SIG-M5 treated with dmso at 0.1 percent for 504 hours (cell line): ENCODE data around the gene WARS2.
A peak's percentile ranks its signal among the peaks of the same experiment; 100 is the strongest.
"Not testable (repeated sequence)": the region's sequence is repeated elsewhere in the genome, so short reads cannot be mapped to it uniquely, and the experiment has no call there.

Experiments
- DNase-seq: peaks from one replicate; lab custom pipeline; 2025; ENCODE audit not compliant: unreplicated experiment; lab: John Stamatoyannopoulos, UW

The WARS2 gene

GRCh38 chr1:119141020-119141424 is 569 bp upstream of the WARS2 start:
- DNase-seq, result no peak

DNA sequence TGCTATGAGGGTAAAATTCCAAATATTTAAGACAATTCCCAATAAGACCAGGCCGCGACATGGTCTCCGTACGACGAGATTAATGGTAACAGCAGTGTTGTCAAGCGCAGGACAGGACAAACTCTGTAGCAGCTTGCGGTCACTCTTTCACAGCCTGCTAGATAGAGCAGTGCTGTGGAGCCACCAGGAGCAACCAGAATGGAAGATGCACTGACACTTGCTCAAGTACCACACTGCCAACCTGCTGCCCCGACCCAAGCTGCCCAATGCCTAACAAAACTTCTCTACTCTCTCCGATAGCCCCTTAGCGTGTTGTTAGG is 636 bp downstream of the WARS2 start:
- DNase-seq, result peak; percentile 62

DNA sequence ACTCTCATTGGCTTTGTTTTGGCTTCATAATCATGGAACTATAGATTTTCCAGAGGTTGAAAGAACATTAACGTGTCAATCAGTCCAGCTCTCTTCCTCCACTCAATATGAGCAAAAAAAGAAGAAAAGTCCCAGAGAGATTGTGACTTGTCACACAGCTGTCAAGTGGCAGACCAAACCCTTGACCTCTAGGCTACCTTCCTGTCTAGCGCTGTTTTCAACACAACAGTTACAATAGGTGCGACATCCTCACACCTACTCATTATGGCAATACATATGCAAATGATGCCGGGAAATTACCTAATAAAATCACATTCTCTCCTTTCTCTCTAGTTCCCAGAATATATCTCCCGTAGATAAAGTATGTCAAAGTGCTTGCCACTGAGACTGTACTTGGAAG is 1.1 kb downstream of the WARS2 start:
- DNase-seq, result no peak

DNA sequence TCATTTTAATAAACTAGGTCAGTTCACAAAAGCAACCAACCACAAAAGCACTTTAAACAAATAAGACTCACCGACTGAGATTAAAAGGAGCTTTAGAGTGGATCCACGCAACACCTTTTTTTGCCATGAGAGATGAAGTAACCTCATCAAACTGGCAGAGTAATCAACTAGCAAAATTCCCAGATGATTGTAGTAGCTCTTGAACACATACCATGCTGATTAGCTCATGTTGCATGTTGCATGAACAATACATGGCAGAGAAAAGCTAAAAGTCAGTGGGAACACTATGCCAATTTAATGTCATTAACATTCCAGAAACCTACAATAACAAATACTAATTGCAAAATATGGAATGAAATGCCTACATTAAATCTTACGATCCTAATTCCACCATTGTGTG is 4.1 kb downstream of the WARS2 start:
- no peak for DNase-seq

GRCh38 chr1:119133987-119134386 is 6.5 kb downstream of the WARS2 start:
- DNase-seq, result no peak

GRCh38 chr1:119132179-119132578 is 8.3 kb downstream of the WARS2 start:
- DNase-seq, result no peak

DNA sequence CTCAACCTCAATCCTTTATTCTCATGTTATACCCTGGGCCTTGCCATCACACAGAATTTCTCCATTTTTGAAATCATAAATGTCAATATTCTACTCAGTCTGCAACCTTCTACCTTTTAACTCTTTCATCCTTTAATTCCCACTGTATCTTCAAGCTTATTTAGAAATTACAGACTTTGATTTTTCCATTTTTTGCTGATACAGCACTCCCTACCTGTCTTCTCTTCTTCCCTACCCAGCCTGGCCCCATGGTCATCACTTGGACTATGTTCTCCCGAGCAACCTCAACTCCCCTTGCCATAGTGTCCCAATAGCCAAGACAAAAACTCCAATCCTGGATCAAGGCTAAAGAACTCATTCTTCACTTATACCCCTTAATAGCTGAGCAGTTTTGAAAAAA is 14.6 kb downstream of the WARS2 start:
- DNase-seq, result no peak

GRCh38 chr1:119124764-119125163 is 15.7 kb downstream of the WARS2 start:
- no peak for DNase-seq

DNA sequence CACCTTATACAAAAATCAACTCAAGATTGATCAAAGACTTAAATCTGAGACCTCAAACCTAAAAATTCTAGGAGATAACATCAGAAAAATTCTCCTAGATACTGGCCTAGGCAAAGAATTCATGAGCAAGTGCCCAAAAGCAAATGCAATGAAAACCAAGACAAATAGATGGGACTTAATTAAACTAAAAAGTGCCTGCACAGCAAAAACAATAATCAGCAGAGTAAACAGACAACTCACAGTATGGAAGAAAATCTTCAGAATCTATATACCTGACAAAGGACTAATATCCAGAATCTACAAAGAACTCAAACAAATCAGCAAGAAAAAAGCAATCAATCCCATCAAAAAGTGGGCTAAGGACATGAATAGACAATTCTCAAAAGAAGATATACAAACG is 18.6 kb downstream of the WARS2 start:
- not testable (repeated sequence) for DNase-seq

DNA sequence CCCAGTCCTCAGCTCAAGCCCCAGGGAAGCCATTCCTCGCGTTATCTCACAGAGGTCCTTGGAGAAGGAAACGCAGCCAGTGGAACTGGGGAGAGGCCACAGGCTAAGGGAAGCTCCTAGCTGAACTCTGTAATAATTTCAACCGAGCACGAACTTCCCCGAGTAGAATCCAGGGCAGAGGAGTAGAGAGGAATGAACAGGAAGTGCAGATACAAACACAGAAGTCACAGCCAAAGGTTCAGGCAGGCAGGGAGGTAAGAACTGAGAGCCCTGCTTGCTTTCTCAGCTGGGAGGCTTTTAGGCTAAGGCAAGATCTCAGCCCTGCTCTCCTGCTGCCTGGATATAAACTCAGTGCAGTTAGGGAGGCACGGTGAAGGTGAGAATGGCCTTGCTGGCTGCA is 23.7 kb downstream of the WARS2 start:
- no peak for DNase-seq

DNA sequence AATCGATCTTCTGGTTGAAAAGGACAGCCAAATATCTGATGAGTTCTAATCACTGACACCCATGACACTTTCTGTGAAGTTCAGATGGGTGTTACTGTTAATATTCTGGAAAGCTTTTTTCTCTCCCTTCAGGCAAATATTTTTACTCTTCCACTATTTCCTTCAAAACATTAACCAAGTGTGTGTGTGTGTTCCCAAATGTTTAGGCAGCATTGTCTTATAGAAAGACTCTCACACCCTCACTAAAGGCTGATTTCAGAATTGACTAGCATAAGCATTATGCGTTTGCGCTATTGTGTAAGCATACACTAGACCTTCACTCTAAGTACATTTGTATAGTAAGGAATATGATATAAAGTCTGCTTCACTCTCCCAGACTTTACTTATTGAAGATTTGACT is 24.7 kb downstream of the WARS2 start:
- no peak for DNase-seq

DNA sequence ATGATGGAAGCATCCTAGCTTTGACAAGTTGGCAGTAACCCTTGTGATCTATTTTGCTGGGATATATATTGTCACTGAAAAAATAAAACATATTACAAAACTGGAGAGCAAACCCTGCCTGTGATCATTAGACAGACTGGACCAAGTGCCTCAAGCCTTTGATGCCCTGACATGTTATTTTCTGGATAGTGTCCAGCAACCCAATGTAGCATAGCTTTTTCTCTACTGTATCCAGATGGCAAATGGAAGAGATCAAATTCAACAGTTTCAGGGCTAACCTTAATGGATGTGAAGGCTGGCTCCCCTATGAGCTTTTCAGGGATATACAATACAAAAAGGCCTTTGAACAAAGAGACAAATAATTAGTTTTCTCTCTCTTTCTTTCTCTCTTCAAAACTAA is 25.1 kb downstream of the WARS2 start:
- DNase-seq, result no peak

DNA sequence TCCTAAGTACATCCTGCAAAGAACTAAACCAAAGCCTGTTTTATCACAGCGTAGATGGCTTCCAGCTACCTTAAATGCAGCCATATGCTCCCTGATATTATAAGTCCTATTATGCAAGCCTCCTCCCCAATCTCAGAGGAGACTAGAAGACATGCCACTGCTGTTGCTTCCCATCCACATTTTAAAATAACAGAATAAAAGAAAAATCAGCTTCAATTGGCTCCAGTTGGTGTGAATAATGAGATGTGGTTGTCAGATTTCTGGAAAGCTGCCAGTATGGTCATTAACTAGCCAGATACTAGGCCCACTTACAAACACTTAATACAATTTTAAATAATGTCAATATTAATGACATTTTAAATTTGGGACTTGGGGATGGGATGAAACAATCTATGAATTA is 25.7 kb downstream of the WARS2 start:
- DNase-seq, result no peak

DNA sequence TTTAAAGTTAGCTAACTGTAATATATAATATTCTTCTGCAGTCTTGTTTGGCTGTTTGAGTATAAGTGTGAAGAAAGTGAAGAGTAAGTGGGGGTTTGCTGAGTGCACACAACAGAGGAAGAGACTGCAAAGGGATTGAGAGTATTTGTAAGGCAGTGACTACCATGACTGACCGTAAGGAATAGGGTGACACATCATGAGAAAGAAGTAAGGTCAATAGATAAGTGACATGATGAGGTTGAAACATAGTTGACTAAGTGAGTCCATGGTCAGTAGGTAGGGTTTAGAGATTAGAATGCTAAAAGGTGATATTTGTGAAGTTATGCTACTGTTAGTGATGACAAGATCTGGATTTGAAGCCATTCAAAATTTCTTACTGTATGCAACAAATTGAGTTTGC is 27.7 kb downstream of the WARS2 start:
- no peak for DNase-seq

- no peak for DNase-seq
Observed at GRCh38 chr1:119112244-119112643, 28.2 kb downstream of the WARS2 start.

DNA sequence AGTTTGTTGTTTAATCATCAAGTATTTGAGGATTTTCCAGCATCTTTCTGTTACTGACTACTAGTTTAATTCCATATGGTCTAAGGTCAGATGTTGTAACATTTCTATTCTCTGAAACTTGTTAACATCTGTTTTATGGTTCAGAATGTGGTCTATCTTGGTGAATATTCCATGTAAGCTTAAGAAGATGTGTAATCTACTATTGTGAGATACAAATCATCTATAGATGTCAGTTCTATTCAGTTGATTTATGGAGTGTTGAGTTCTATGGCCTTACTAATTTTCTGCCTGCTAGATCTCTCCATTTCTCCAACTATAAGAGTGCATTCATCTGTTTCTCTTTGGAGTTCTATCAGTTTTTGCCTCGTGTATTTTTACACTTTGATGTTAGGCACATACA is 31.5 kb downstream of the WARS2 start:
- DNase-seq, result no peak

DNA sequence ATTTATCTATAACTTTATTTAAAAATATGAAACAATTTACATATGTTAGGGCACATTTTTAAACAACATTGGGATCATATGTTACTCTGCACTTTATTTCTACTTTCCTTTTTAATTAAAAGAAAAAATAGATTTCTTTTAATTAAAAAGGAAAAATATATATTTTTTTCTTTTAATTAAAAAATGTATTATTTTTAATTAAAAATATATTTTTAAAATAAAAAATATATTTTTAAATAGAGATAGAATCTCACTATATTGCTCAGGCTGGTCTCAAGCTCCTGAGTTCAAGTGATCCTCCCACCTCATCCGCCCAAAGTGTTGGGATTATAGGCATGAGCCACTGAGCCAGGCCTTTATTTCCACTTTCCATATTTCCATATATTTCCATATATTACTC is 36.7 kb downstream of the WARS2 start:
- no peak for DNase-seq

GRCh38 chr1:119102051-119102450 is 38.4 kb downstream of the WARS2 start:
- no peak for DNase-seq

GRCh38 chr1:119101563-119101962 is 38.9 kb downstream of the WARS2 start:
- DNase-seq, result no peak

DNA sequence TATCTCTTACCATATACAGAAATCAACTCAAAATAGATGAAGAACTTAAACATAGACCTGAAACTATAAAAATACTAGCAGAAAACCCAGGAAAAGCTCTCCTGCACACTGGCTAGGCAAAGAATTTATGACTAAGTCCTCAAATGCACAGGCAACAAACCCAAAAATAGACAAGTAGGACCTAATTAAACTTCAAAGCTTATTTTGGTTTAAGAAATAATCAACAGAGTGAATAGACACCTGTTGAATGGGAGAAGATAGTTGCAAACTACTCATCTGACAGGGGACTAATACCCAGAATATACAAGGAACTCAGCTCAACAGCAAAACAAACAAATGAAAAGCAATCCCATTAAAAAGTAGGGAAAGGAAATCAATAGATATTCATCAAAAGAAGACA is 40.7 kb downstream of the WARS2 start:
- DNase-seq, result no peak

DNA sequence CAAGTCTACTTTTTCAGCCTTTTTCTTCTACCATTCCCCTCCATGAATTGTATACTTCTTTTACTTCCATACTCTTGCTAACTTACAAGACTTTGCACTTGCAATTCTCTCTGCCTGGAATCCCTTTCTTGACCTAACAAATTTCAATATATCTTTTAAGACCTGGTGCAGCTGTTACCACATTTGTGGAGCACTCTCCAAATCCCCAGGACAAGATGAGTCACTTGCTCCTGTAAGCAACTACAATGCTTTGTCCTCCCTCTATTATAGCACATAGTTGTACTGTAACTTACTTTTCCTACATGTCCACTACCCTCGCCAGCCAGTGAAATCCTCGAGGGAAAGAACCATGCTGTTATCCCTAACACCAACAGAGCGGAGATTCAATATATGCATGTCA is 43.1 kb downstream of the WARS2 start:
- DNase-seq, result no peak

DNA sequence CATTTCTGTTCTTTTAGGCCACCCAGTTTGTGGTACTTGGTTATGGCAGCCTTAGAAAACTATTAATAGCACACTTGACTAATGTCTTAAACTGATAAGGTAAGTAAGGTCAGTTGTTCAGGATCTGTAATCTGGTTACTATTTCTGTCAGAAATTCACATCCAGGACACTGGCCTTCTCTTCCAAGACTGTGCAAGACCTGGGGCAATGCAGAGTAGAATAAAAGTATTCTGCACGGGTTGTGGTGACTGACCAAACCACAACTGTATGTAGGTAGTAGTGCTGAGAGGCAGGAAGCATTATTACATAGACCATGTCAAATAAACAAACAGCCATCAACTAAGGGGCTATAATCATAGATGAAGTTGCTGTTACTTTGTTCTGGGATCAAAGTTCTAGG is 46.7 kb downstream of the WARS2 start:
- no peak for DNase-seq

DNA sequence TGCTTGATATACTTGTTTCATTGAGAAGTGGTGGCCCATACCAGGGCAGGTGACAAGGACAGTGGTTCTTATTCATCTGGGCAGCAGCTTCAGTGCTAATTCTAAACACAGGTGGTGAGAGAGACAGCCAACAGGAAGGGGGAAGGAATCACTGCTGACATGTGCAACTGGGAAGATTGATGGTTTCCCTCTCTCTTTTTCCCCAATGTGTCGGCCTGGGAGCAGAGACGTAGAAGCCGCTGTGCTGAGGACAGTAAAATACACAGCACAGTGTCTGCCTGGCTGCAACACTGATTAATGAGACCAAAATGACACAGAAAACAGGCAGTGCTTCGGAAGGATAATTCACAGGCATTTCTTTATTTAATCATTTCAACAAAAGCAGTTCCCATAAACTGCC is 48.8 kb downstream of the WARS2 start:
- no peak for DNase-seq

DNA sequence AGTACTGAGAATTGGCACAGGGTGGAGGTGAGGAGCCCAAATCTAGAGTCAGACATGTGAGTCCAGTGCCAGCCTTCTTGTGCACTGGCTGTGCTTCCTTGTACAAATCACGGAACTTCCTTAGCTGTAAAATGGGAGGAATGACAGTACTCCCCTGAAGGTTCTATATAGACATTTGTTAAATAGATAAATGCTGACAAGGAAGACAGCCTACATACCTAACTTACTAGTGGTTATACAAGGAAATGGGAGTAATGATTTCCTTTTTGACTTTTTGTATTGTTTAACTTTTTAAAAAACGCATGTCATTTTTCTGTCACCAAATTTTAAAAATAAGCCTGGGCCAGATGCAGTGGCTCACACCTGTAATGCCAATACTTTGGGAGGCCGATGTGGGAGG is 50.2 kb downstream of the WARS2 start:
- DNase-seq, result no peak
